ENCODE results near the gene CDH4. TPM values are rescaled to one million over a fixed set of nuclear protein-coding genes. Genes with fewer than 3 reads are reported as not detected.

The CDH4 gene
- total RNA-seq, 1 experiment from 2014 or later = not detected

DNA sequence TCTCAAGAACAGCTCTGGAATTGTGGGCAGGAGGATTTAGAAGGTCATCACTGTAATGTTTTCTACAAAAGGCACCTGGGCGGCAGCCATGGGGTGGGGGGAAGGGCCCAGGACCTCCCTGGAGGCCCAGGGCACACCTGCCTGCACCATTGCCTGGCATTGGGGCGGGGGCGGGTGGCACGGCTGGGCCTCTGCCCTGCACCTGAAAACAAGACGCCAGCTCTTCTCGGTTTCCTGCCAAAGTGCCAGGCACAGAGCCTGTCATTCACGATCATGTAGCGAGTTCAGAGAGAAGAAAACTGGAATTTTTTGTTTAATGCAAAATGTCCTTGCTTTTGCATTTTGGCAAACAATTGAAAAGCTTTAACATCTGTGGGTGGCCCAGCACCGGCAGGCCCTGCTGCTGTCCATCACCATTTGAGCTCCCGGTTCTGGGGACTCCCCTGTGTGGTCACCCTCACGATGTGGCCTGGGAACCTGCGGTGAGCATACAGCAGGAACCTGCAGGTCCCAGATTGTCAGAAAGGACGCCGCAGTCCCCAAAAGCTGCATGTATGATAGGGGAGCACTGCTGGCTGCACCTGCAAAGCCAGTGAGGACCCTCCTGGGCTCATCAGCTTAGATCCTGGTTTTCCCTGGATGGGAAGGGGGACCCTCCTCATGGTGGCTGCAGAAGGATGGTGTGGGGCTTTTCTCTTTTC is 262.9 kb downstream of the CDH4 start:
- H3K4me2 ChIP-seq (ENCODE audit: low read depth, low read length, poor library complexity, severe bottlenecking) = no peak overlapping the region
- H3K4me1 ChIP-seq (ENCODE audit: low read length) = no peaks in the 10 kb centered on the region

GRCh38 chr20:61515922-61516321 is 263.9 kb downstream of the CDH4 start:
- Histone ChIP-seq H3K27me3 (ENCODE audit: low read length) (no peaks in the 10 kb centered on the region), H2AFZ (ENCODE audit: low read length) (no peak overlapping the region), H3K9ac (ENCODE audit: low read length) (no peak overlapping the region), H3K4me3 (ENCODE audit: low read length) (no peak overlapping the region), H3K4me2 (ENCODE audit: low read depth, low read length, poor library complexity, severe bottlenecking) (no peak overlapping the region), H3K9me3 (ENCODE audit: low read length) (no peaks in the 10 kb centered on the region), H3K79me2 (ENCODE audit: low read length) (no peaks in the 10 kb centered on the region), H3K9me2 (replicated peaks; ENCODE audit: insufficient read depth, low read length) (no peaks in the 10 kb centered on the region), H4K20me1 (ENCODE audit: insufficient read depth, low read depth, low read length) (no peaks in the 10 kb centered on the region), H3K4me1 (ENCODE audit: low read length) (no peaks in the 10 kb centered on the region), H3K36me3 (ENCODE audit: insufficient read depth, low read length) (no peaks in the 10 kb centered on the region), H3K27ac (ENCODE audit: low read length) (no peak overlapping the region)
- DNase-seq = no peak

More for the DNA sequence above, 262.9 kb downstream of the CDH4 start:
- H2AFZ ChIP-seq (ENCODE audit: low read length) = no peak overlapping the region
- no peaks in the 10 kb centered on the region for H3K36me3 ChIP-seq (ENCODE audit: insufficient read depth, low read length)
- no peaks in the 10 kb centered on the region for H4K20me1 ChIP-seq (ENCODE audit: insufficient read depth, low read depth, low read length)
- H3K27me3 ChIP-seq (ENCODE audit: low read length) = no peaks in the 10 kb centered on the region
- no peaks in the 10 kb centered on the region for H3K79me2 ChIP-seq (ENCODE audit: low read length)
- no peak overlapping the region for H3K9ac ChIP-seq (ENCODE audit: low read length)
- H3K4me3 ChIP-seq (ENCODE audit: low read length) = no peak overlapping the region
- H3K9me3 ChIP-seq (ENCODE audit: low read length) = no peaks in the 10 kb centered on the region
- no peaks in the 10 kb centered on the region for H3K9me2 ChIP-seq (replicated peaks; ENCODE audit: insufficient read depth, low read length)
- H3K27ac ChIP-seq (ENCODE audit: low read length) = no peak overlapping the region
- DNase-seq = no peak

- Histone ChIP-seq H3K4me1 (ENCODE audit: low read length) (no peaks in the 10 kb centered on the region), H3K4me3 (ENCODE audit: low read length) (no peak overlapping the region), H3K27ac (ENCODE audit: low read length) (no peak overlapping the region), H3K9me3 (ENCODE audit: low read length) (no peaks in the 10 kb centered on the region), H3K9ac (ENCODE audit: low read length) (no peak overlapping the region), H2AFZ (ENCODE audit: low read length) (no peak overlapping the region), H3K79me2 (ENCODE audit: low read length) (no peaks in the 10 kb centered on the region), H3K36me3 (ENCODE audit: insufficient read depth, low read length) (no peaks in the 10 kb centered on the region), H3K4me2 (ENCODE audit: low read depth, low read length, poor library complexity, severe bottlenecking) (no peak overlapping the region), H4K20me1 (ENCODE audit: insufficient read depth, low read depth, low read length) (no peaks in the 10 kb centered on the region), H3K9me2 (replicated peaks; ENCODE audit: insufficient read depth, low read length) (no peaks in the 10 kb centered on the region), H3K27me3 (ENCODE audit: low read length) (no peaks in the 10 kb centered on the region)
- no peak for DNase-seq
Observed at GRCh38 chr20:61516346-61517208, 264.5 kb downstream of the CDH4 start.

DNA sequence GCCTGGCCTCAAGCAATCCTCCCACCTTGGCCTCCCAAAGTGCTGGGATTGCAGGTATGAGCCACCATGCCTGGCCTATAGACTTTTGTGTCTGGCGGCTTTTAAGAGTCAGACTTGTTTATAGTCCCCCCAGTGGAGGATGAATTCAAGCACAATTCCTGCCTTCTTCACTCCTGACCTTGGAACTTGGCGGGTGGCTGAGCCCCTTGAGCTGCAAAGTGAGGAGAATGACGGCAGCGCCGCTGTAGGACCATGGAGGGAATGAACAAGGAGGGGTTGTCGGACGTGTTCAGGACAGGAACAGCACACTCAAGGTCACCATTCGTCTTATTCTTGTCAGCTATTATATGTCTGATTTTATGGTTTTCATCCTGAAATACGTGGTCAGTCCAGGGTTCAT is 265.4 kb downstream of the CDH4 start:
- Histone ChIP-seq H4K20me1 (ENCODE audit: insufficient read depth, low read depth, low read length) (no peaks in the 10 kb centered on the region), H3K79me2 (ENCODE audit: low read length) (no peaks in the 10 kb centered on the region), H3K27me3 (ENCODE audit: low read length) (no peaks in the 10 kb centered on the region), H3K9ac (ENCODE audit: low read length) (no peak overlapping the region), H3K4me2 (ENCODE audit: low read depth, low read length, poor library complexity, severe bottlenecking) (no peak overlapping the region), H3K4me1 (ENCODE audit: low read length) (no peaks in the 10 kb centered on the region), H3K4me3 (ENCODE audit: low read length) (no peak overlapping the region), H3K27ac (ENCODE audit: low read length) (no peak overlapping the region), H3K9me3 (ENCODE audit: low read length) (no peaks in the 10 kb centered on the region), H3K36me3 (ENCODE audit: insufficient read depth, low read length) (no peaks in the 10 kb centered on the region), H3K9me2 (replicated peaks; ENCODE audit: insufficient read depth, low read length) (no peaks in the 10 kb centered on the region), H2AFZ (ENCODE audit: low read length) (no peak overlapping the region)
- no peak for DNase-seq

DNA sequence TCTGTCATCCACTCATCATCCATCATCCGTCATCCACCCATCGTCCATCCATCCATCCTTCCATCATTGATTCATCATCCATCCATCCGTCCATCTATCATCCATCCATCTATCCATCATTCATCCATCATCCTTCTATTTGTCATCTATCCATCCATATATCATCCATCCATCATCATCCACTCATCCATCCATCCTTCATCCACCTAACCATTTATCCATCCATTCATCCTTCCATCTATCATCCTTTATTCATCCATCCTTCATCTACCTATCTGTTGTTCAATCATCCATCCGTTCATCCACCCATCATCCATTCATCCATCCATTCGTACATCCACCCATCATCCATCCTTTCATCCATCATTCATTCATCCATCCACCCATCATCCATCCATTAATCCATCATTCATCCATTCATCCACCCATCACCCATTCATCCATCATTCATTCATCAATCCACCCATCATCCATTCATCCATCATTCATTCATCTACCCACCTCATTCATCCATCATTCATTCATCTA is 266.4 kb downstream of the CDH4 start:
- Histone ChIP-seq H3K9ac (ENCODE audit: low read length) (no peak overlapping the region), H4K20me1 (ENCODE audit: insufficient read depth, low read depth, low read length) (no peaks in the 10 kb centered on the region), H3K27me3 (ENCODE audit: low read length) (no peaks in the 10 kb centered on the region), H3K4me1 (ENCODE audit: low read length) (no peaks in the 10 kb centered on the region), H3K4me2 (ENCODE audit: low read depth, low read length, poor library complexity, severe bottlenecking) (no peak overlapping the region), H3K4me3 (ENCODE audit: low read length) (no peak overlapping the region), H3K9me3 (ENCODE audit: low read length) (no peaks in the 10 kb centered on the region), H3K79me2 (ENCODE audit: low read length) (no peaks in the 10 kb centered on the region), H3K9me2 (replicated peaks; ENCODE audit: insufficient read depth, low read length) (no peaks in the 10 kb centered on the region), H3K36me3 (ENCODE audit: insufficient read depth, low read length) (no peaks in the 10 kb centered on the region), H2AFZ (ENCODE audit: low read length) (no peak overlapping the region), H3K27ac (ENCODE audit: low read length) (no peak overlapping the region)
- no peak for DNase-seq

- Histone ChIP-seq H3K36me3 (ENCODE audit: insufficient read depth, low read length) (no peaks in the 10 kb centered on the region), H4K20me1 (ENCODE audit: insufficient read depth, low read depth, low read length) (no peaks in the 10 kb centered on the region), H3K27ac (ENCODE audit: low read length) (no peak overlapping the region), H3K4me1 (ENCODE audit: low read length) (no peaks in the 10 kb centered on the region), H3K79me2 (ENCODE audit: low read length) (no peaks in the 10 kb centered on the region), H3K27me3 (ENCODE audit: low read length) (no peaks in the 10 kb centered on the region), H3K9me3 (ENCODE audit: low read length) (no peaks in the 10 kb centered on the region), H3K9ac (ENCODE audit: low read length) (no peak overlapping the region), H3K9me2 (replicated peaks; ENCODE audit: insufficient read depth, low read length) (no peaks in the 10 kb centered on the region), H3K4me2 (ENCODE audit: low read depth, low read length, poor library complexity, severe bottlenecking) (no peak overlapping the region), H3K4me3 (ENCODE audit: low read length) (no peak overlapping the region), H2AFZ (ENCODE audit: low read length) (no peak overlapping the region)
- no peak for DNase-seq
Observed at GRCh38 chr20:61519488-61519887, 267.4 kb downstream of the CDH4 start.

DNA sequence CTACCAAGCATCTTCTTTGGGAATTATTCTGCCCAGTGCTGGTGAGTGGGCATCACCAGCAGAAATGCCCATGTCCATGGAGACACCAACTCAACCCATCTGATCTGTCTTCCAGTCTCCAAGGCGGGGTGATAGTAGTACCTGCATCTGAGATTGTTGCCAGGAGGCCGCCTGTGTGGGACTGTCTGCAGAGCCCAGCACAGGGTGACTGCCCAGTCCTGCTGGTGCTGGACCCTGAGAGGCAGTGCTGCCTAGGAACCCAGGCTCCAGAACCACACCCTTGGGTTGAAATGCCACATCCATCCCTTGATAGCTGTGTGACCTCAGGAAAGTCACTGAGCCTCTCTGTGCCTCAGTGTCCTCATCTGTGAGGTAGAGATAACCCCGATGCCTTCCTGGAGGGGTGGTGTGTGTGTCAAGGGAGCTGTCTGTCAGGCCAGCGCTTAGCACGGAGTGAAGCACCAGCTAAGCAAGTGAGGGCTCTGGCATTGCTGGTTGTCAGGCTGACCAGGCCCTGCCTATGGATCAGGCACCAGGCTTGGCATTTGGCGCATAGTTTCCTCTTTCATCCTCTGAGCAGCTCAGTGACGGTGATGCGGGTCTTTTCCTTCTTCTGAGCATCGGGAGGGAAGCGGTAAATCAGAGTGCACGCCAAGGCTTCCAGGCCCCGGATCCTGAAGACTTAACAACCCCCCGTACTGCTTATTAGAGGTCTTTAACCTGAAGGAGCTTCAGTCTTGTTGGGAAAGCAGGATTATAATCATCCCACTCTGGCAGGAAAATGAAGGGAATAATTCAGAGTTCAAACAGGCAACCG is 268.2 kb downstream of the CDH4 start:
- Histone ChIP-seq H4K20me1 (ENCODE audit: insufficient read depth, low read depth, low read length) (no peaks in the 10 kb centered on the region), H3K36me3 (ENCODE audit: insufficient read depth, low read length) (no peaks in the 10 kb centered on the region), H3K27ac (ENCODE audit: low read length) (no peak overlapping the region), H3K4me1 (ENCODE audit: low read length) (no peaks in the 10 kb centered on the region), H3K4me3 (ENCODE audit: low read length) (no peak overlapping the region), H3K9ac (ENCODE audit: low read length) (no peak overlapping the region), H3K9me2 (replicated peaks; ENCODE audit: insufficient read depth, low read length) (no peaks in the 10 kb centered on the region), H3K4me2 (ENCODE audit: low read depth, low read length, poor library complexity, severe bottlenecking) (no peak overlapping the region), H2AFZ (ENCODE audit: low read length) (no peak overlapping the region), H3K9me3 (ENCODE audit: low read length) (no peaks in the 10 kb centered on the region), H3K27me3 (ENCODE audit: low read length) (no peaks in the 10 kb centered on the region), H3K79me2 (ENCODE audit: low read length) (no peaks in the 10 kb centered on the region)
- no peak for DNase-seq

All from Karpas-422 (cell line).